HepG2 (cell line): ENCODE results near the gene UBE2J1. TPM values are rescaled to one million over a fixed set of nuclear protein-coding genes. Genes with fewer than 3 reads are reported as not detected.

Source experiments
- ATAC-seq: fragments of 200-7000 bp; cut with Tn5 transposase; 3 replicates; pipeline ENCODE4 v1.9.1; 2020; ENCODE audit warnings: mild to moderate bottlenecking, moderate library complexity
- BruUV-seq: library from RNA; stranded (reverse); fragments of 400-500 nt; replicated peaks from 2 replicates; lab custom pipeline; 2021; lab: Mats Ljungman, UMichigan
- CTCF ChIA-PET: fragments of 300-600 bp; formaldehyde crosslinking; extraction: SDS; loops from one replicate; lab custom pipeline; 2021; ENCODE audit warnings: low total read pairs, inconsistent platforms, low intra/inter-chr PET ratio; lab: Yijun Ruan, JAX
- POLR2A ChIA-PET: fragments of 350-600 bp; sonication (Branson Sonifier 250); formaldehyde crosslinking; loops from one replicate; lab custom pipeline; 2020; ENCODE audit warnings: antibody characterized with exemption, inconsistent platforms; lab: Yijun Ruan, JAX
- DNase-seq: peaks from one replicate; pipeline ENCODE4 v3.0.0-alpha.2; 2015; ENCODE audit warnings: low spot score
- FAIRE-seq: peaks from 3 replicates; lab custom pipeline; 2011; peaks lifted over from hg19 to GRCh38; lab: Jason Lieb, UNC
- H2AFZ ChIP-seq: one replicate; pipeline ENCODE4 v1.6.1; 2011; ENCODE audit warnings: low read length, inconsistent platforms
- H3K27ac ChIP-seq: fragments of 300-600 bp; 3 replicates; pipeline ENCODE4 v1.8.0; 2011; ENCODE audit warnings: mixed run types, mild to moderate bottlenecking, mixed read lengths, low read length, inconsistent platforms; ENCODE audit not compliant: insufficient read depth; ENCODE audit errors: extremely low read length
- H3K27me3 ChIP-seq, 2 experiments: fragments of 200-600 bp in 1 of 2; 2 replicates in 1 of 2; 3 replicates in 1 of 2; pipeline versions ENCODE4 v1.6.0 to v1.8.0; 2011; ENCODE audit warnings: low read length in 2 of 2, mild to moderate bottlenecking in 2 of 2, moderate library complexity in 2 of 2, inconsistent platforms in 1 of 2; ENCODE audit not compliant: insufficient read depth in 2 of 2, control insufficient read depth in 1 of 2
- H3K36me3 ChIP-seq, 2 experiments: fragments of 200-600 bp in 1 of 2; replicated peaks in 1 of 2; 2 replicates in 1 of 2; 3 replicates in 1 of 2; pipeline versions ENCODE4 v1.5.1 to v1.8.0; 2011; ENCODE audit warnings: low read length in 2 of 2, inconsistent platforms in 1 of 2; ENCODE audit not compliant: insufficient read depth in 2 of 2, control insufficient read depth in 1 of 2
- H3K4me1 ChIP-seq: 2 replicates; pipeline ENCODE4 v1.5.1; 2012; ENCODE audit warnings: low read length, inconsistent platforms; ENCODE audit not compliant: insufficient read depth
- H3K4me2 ChIP-seq: 2 replicates; pipeline ENCODE4 v1.6.0; 2011; ENCODE audit warnings: low read depth, low read length, inconsistent platforms
- H3K4me3 ChIP-seq, 3 experiments: fragments of 200-600 bp in 1 of 3; sonication (generic), shearing (Covaris generic) in 1 of 3; replicated peaks in 1 of 3; 2 replicates each; pipeline ENCODE4 v1.5.1; 2011 to 2016; ENCODE audit warnings: low read length in 3 of 3, inconsistent platforms in 2 of 3, low read depth in 2 of 3, mild to moderate bottlenecking in 2 of 3, control low read depth in 1 of 3, mixed read lengths in 1 of 3; ENCODE audit not compliant: insufficient read depth in 1 of 3
- H3K79me2 ChIP-seq: one replicate; pipeline ENCODE4 v1.6.1; 2011; ENCODE audit warnings: low read length, inconsistent platforms; ENCODE audit not compliant: insufficient read depth
- H3K9ac ChIP-seq: 2 replicates; pipeline ENCODE4 v1.6.0; 2011; ENCODE audit warnings: mild to moderate bottlenecking, low read depth, low read length, inconsistent platforms; ENCODE audit not compliant: insufficient read depth
- H3K9me3 ChIP-seq: 2 replicates; pipeline ENCODE4 v1.5.1; 2012; ENCODE audit warnings: mild to moderate bottlenecking, low read length
- H4K20me1 ChIP-seq: 2 replicates; pipeline ENCODE4 v1.6.0; 2011; ENCODE audit warnings: inconsistent platforms, mild to moderate bottlenecking, low read length, moderate library complexity; ENCODE audit not compliant: insufficient read depth
- CAMTA2 ChIP-seq: sonication (generic); formaldehyde crosslinking; IDR thresholded peaks from 2 replicates; pipeline ENCODE4 v1.4.0; 2020; ENCODE audit warnings: mild to moderate bottlenecking, missing genetic modification reagents, borderline replicate concordance
- EEA1 ChIP-seq: sonication (generic); formaldehyde crosslinking; IDR thresholded peaks from 2 replicates; pipeline ENCODE4 v1.5.1; 2020; ENCODE audit warnings: mild to moderate bottlenecking, missing genetic modification reagents, borderline replicate concordance
- HDAC6 ChIP-seq: fragments of 200-600 bp; sonication (generic); IDR thresholded peaks from 2 replicates; pipeline ENCODE4 v1.7.0; 2017; ENCODE audit warnings: mild to moderate bottlenecking, antibody characterized with exemption, low read length, low read depth
- JUN ChIP-seq: sonication (generic); formaldehyde crosslinking; IDR thresholded peaks from 2 replicates; pipeline ENCODE4 v1.4.0; 2020; ENCODE audit warnings: mild to moderate bottlenecking, missing genetic modification reagents
- KDM2A ChIP-seq: sonication (generic); formaldehyde crosslinking; IDR thresholded peaks from 2 replicates; pipeline ENCODE4 v1.4.0; 2020; ENCODE audit warnings: low read depth, missing genetic modification reagents, borderline replicate concordance
- NFATC3 ChIP-seq: sonication (generic); formaldehyde crosslinking; IDR thresholded peaks from 2 replicates; pipeline ENCODE4 v1.5.1; 2020; ENCODE audit warnings: mild to moderate bottlenecking, missing genetic modification reagents
- NFE2L1 ChIP-seq: sonication (generic); formaldehyde crosslinking; IDR thresholded peaks from 2 replicates; pipeline ENCODE4 v1.4.0; 2020; ENCODE audit warnings: missing genetic modification reagents, mild to moderate bottlenecking, borderline replicate concordance
- SNAI1 ChIP-seq: sonication (generic); formaldehyde crosslinking; IDR thresholded peaks from 2 replicates; pipeline ENCODE4 v1.5.0; 2020; ENCODE audit warnings: mild to moderate bottlenecking, missing genetic modification reagents, borderline replicate concordance
- SOX5 ChIP-seq: IDR thresholded peaks from 2 replicates; pipeline ENCODE4 v1.6.1; 2016; ENCODE audit warnings: borderline replicate concordance
- ZBTB1 ChIP-seq: sonication (generic); formaldehyde crosslinking; IDR thresholded peaks from 2 replicates; pipeline ENCODE4 v1.4.0; 2020; ENCODE audit warnings: missing genetic modification reagents, borderline replicate concordance
- ZBTB38 ChIP-seq: sonication (generic); formaldehyde crosslinking; IDR thresholded peaks from 2 replicates; pipeline ENCODE4 v1.5.1; 2020; ENCODE audit warnings: mild to moderate bottlenecking, missing genetic modification reagents
- ZBTB42 ChIP-seq: sonication (generic); formaldehyde crosslinking; IDR thresholded peaks from 2 replicates; pipeline ENCODE4 v1.5.0; 2020; ENCODE audit warnings: mild to moderate bottlenecking, missing genetic modification reagents
- ZNF121 ChIP-seq: sonication (generic); formaldehyde crosslinking; IDR thresholded peaks from 2 replicates; pipeline ENCODE4 v1.5.0; 2020; ENCODE audit warnings: mild to moderate bottlenecking, missing genetic modification reagents
- ZNF225 ChIP-seq: sonication (generic); formaldehyde crosslinking; IDR thresholded peaks from 2 replicates; pipeline ENCODE4 v1.4.0; 2020; ENCODE audit warnings: mild to moderate bottlenecking, missing genetic modification reagents
- ZNF331 ChIP-seq: sonication (generic); formaldehyde crosslinking; IDR thresholded peaks from 2 replicates; pipeline ENCODE4 v1.4.0; 2020; ENCODE audit warnings: missing genetic modification reagents
- ZNF605 ChIP-seq: sonication (generic); formaldehyde crosslinking; IDR thresholded peaks from 2 replicates; pipeline ENCODE4 v1.8.0; 2022; ENCODE audit warnings: mild to moderate bottlenecking, missing genetic modification reagents
- WGBS: methylation state at CpG from one replicate; pipeline ENCODE4 v1.1.6; 2017; ENCODE audit warnings: low lambda C conversion rate; 5-methylcytosine and 5-hydroxymethylcytosine counted together
- in situ Hi-C: cut with HindIII; loops from 2 replicates; pipeline ENCODE4 v1.10.0; 2017; ENCODE audit warnings: low pct_unique_long_range_greater_than_20kb; ENCODE audit not compliant: extremely low pct_ligation_motif_present
- intact Hi-C: fragments of 100-400 bp; cut with micrococcal nuclease; formaldehyde crosslinking; loops from one replicate; pipeline ENCODE4 v1.10.0; 2022; ENCODE audit not compliant: unreplicated experiment
- polyA plus RNA-seq, 8 experiments: library from polyadenylated mRNA; depleted of rRNA in 3 of 8; stranded (reverse) in 7 of 8; unstranded in 1 of 8; fragments of >200 nt; fragmentation: Illumina TruSeq in 4 of 8; extraction: Trizol in 4 of 8; gene quantifications; 2 replicates each; pipeline versions ENCODE4 v1.2.1 to v1.2.3, GENCODE V29; 2011 to 2016; ENCODE audit warnings: low read depth in 4 of 8, missing spikeins in 1 of 8, mixed read lengths in 1 of 8; ENCODE audit not compliant: insufficient read depth in 1 of 8
- total RNA-seq, 5 experiments: library from RNA; depleted of rRNA; stranded (reverse); fragments of >200 nt; fragmentation: Illumina TruSeq; extraction: Trizol; gene quantifications; 2 replicates each; pipeline ENCODE4 v1.2.3, GENCODE V29; 2016; ENCODE audit warnings: low read depth in 1 of 5
- TF ChIP-seq, protein P1 (sequence below): IDR thresholded peaks from 2 replicates; pipeline ENCODE4 v1.6.1; 2016; ENCODE audit warnings: missing biosample characterization, missing genetic modification reagents, low read depth
- TF ChIP-seq, protein P2 (sequence below): sonication (generic); formaldehyde crosslinking; IDR thresholded peaks from 2 replicates; pipeline ENCODE4 v1.4.0; 2020; ENCODE audit warnings: missing genetic modification reagents, borderline replicate concordance

UBE2J1 gene
- total and polyA plus RNA-seq, 2 of the 13 experiments (the other 11 are each of a cell fraction or from before 2014, with no cell fraction given), result 19.3 to 24.6 TPM

DNA sequence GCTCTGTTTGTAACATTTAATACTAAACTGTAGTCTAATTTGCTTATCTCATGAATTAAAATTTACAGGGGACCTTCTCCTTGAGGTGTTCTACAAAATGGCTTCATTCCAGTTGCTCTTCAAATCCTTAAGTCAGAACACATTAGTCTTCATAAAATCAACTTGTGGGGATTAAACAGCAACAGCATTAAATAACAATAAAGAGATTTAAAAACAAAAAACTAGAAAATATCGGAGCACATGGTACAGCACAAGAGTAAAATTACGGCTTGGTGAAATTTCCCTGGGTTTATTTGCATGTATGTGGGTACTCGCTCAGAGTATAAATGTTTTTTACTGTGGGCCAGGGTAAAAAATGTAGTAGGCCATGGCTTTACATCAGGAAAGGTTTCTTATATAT, 47.5 kb upstream of the UBE2J1 start:
- no peak for DNase-seq
- no peaks in the 10 kb centered on the region for H3K79me2 ChIP-seq
- no peaks in the 10 kb centered on the region for H3K27me3 ChIP-seq
- no peaks in the 10 kb centered on the region for H3K36me3 ChIP-seq
- H3K4me2 ChIP-seq, result no peak overlapping the region
- intact Hi-C loops (no loop called here), in situ Hi-C loops (no loop called here)
- no TSS peak for BruUV-seq
- no peak for ATAC-seq
- H3K9ac ChIP-seq, result no peak overlapping the region
- H3K4me1 ChIP-seq, result no peaks in the 10 kb centered on the region
- no peaks in the 10 kb centered on the region for H3K9me3 ChIP-seq
- H3K4me3 ChIP-seq, result no peak overlapping the region
- no peaks in the 10 kb centered on the region for H4K20me1 ChIP-seq
- CTCF ChIA-PET, result no interaction called here
- TF ChIP-seq ZBTB38 (CRISPR knock-in tag), result no peak
- TF ChIP-seq, protein P1, sequence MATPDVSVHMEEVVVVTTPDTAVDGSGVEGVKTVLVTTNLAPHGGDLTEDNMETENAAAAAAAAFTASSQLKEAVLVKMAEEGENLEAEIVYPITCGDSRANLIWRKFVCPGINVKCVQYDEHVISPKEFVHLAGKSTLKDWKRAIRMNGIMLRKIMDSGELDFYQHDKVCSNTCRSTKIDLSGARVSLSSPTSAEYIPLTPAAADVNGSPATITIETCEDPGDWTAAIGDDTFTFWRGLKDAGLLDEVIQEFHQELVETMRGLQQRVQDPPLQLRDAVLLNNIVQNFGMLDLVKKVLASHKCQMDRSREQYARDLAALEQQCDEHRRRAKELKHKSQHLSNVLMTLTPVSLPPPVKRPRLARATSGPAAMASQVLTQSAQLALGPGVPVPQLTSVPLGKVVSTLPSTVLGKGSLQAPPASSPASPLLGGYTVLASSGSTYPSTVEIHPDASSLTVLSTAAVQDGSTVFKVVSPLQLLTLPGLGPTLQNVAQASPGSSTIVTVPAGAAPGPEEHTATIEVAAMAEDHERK (CRISPR knock-in tag), result no peak
- TF ChIP-seq SNAI1, result no peak
- TF ChIP-seq, protein P2, sequence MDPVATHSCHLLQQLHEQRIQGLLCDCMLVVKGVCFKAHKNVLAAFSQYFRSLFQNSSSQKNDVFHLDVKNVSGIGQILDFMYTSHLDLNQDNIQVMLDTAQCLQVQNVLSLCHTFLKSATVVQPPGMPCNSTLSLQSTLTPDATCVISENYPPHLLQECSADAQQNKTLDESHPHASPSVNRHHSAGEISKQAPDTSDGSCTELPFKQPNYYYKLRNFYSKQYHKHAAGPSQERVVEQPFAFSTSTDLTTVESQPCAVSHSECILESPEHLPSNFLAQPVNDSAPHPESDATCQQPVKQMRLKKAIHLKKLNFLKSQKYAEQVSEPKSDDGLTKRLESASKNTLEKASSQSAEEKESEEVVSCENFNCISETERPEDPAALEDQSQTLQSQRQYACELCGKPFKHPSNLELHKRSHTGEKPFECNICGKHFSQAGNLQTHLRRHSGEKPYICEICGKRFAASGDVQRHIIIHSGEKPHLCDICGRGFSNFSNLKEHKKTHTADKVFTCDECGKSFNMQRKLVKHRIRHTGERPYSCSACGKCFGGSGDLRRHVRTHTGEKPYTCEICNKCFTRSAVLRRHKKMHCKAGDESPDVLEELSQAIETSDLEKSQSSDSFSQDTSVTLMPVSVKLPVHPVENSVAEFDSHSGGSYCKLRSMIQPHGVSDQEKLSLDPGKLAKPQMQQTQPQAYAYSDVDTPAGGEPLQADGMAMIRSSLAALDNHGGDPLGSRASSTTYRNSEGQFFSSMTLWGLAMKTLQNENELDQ (CRISPR knock-in tag), result no peak
- TF ChIP-seq NFE2L1 (CRISPR knock-in tag), result no peak
- TF ChIP-seq ZBTB1, result no peak
- TF ChIP-seq SOX5 (CRISPR knock-in tag), result no peak
- no peak for TF ChIP-seq ZBTB42 (CRISPR knock-in tag)
- no peak for TF ChIP-seq ZNF121 (CRISPR knock-in tag)
- no peak for TF ChIP-seq ZNF331 (CRISPR knock-in tag)
- no peak for TF ChIP-seq HDAC6
- no peak for TF ChIP-seq NFATC3 (CRISPR knock-in tag)
- no peak for TF ChIP-seq EEA1
- TF ChIP-seq ZNF225 (CRISPR knock-in tag), result no peak
- TF ChIP-seq KDM2A (CRISPR knock-in tag), result no peak
- TF ChIP-seq JUN (CRISPR knock-in tag), result no peak
- TF ChIP-seq ZNF605, result no peak
- no peak for TF ChIP-seq CAMTA2
- no peak overlapping the region for H3K27ac ChIP-seq
- no peak overlapping the region for H2AFZ ChIP-seq
- 82% methylated on average over 3 of the region's 3 CpGs for WGBS
- POLR2A ChIA-PET, result no interaction called here
- FAIRE-seq, result no peak
